ENCODE data around the gene UFC1. TPM values are rescaled to one million over a fixed set of nuclear protein-coding genes. Genes with fewer than 3 reads are reported as not detected.

The UFC1 gene
- polyA plus RNA-seq, 5 donors, result 147 to 175 (median 155) TPM

DNA sequence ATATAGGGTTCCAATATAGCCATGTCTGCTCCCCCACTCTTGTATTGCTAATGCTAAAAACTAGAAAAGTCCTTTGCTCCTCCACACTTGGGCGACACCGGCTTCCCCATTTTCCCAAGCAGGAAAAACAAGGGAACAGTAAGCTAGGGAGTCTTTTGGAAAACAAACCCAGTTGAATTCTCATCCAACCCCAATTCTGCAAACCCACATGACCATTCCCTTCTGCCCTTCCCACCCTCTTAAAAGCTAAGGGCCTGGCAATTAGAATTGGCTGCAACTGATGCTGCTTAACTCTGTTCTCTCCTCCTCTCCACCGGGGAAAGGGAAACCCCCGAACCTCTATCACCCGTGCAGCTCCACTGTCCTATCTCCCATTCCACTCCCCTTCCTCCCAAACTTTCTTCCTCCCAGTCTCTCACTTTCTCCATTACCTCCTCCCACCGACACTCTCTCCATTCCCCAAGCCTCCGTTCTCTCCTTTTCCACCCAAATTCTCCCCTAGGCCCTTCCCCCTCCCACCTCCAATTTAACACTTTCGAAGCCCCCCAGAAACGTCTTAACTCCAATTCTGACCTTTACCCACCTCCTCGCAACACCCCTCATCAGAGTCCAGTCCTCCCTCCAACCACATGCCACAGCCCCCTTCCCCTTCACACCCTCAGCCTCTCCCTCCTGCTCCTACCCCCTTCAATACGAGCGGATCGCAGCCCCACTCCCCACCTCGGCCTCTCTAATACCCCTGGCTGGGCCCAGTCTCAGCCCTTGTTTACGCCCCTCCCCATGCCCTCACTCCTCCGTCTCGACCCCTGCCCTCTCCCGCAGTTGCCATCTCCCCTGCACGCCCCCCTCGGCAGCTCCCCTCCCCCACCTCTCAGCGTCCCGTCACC is 22.0 kb upstream of the UFC1 start:
- peak in 1 of 2 donors; percentile 36 for DNase-seq

DNA sequence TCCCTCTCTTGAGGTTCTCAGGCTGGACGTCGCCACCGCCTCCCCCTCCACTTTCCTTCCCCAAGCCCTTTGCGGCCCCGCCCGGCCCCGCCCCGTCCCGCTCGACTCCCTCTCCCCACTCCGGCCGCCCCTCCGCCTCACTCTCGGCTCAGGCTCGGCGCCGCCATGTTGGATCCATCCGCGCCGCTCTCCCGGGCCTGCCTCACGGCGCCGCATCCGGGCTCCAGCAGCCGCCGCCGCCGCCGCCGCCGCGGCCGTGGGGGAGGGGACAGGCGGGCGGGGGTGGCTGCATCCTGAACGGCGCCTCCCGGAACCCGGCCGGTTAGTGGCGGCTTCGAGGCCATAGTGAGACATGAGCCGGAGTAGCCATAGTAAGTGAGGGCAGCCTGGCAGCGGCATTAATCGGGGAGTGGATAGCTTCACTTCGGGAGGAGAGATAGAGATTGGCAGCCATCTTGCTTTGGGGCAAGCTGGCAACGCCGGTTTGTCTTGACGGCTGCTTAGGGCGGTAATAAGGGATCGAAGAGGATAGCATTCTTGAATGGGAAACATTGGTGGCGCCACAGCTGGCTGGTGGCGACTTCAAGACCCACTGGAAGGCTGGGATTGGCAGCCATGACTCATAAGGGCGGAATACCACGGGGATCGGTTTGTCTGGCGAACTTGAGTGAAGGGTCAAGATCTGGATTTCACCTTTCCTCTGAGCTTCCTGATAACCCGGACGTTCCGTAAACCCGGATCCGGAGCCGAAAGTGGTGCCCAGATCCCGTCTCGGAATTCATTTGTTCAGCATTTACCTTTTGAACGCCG is 21.2 kb upstream of the UFC1 start, which contains the start of gene DEDD:
DEDD (minus strand) TSS at position 258 of the 810 bp plus-strand sequence. CDS start 8,205 bp downstream, outside the sequence.
- DNase-seq, result peak; percentile 91 to 95

DNA sequence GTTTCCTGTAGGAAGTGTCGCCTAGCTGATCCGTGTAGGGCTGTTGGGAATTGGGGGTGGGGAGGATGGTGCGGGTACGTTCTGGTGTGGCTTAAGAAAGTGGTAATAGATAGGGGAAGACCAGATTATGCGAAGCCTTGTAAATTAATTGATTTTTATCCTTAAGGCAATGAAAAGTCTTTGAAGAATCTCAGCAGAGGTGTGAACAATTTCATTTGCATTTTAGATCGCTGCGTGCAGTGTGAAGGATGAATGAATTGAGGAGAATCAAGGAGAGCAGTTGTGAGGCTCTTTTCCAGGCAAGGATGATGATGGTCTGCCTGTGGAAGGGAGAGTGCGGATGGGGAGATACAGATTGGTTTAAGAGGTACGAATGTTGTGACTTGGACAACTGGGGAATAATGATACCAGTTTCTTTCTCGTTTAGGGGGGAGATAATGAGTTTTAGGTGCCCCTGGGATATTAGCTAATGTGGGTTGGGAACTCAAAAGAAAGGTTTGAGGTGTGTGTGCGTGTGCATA is 20.5 kb upstream of the UFC1 start:
- no peak for DNase-seq

DNA sequence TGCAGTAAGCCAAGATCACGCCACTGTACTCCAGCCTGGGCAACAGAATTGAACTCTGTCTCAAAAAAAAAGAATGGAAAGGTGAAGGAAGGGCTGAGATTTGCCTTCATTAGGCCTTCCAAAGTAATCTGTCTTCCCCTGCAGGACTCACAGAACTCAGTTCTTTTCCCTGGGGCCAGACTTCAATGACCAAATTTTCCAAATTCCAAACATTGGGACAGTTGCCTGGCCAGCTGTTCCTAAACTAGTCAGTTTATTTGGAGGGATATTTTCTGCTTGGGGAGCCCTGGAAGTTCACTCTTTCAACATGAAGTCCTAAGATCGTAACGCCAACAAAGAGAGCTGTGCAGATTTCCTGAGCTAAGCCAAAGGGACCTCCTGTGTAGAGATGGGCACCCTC is 15.9 kb upstream of the UFC1 start:
- no peak for DNase-seq

- DNase-seq, result no peak
Observed at GRCh38 chr1:161138431-161138830, 15.3 kb upstream of the UFC1 start.

GRCh38 chr1:161139766-161140165 is 14.0 kb upstream of the UFC1 start:
- peak in 1 of 2 donors; percentile 36 for DNase-seq

- DNase-seq, result no peak
Observed at GRCh38 chr1:161140755-161141400, 12.9 kb upstream of the UFC1 start.

DNA sequence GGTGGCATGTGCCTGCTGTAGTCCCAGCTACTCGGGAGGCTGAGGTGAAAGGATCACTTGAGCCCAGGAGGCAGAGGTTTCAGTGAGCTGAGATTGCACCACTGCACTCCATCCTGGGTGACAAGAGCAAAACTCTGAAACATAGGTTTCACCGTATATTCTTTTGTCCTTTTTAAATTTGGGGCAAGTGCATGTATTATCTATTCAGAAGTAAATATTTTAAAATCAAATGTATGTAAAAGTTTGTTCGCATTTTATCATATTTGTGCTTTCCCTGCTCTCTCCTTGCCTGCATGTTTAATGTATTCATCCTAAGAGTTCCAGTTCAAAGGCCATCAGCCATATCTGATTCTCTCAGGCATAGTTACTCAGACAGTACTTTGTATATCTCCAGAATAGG is 7.9 kb upstream of the UFC1 start:
- no peak for DNase-seq

- no peak for DNase-seq
Observed at GRCh38 chr1:161153176-161153575, 602 bp upstream of the UFC1 start.

GRCh38 chr1:161157867-161158266 is 4.1 kb downstream of the UFC1 start:
- DNase-seq, result no peak

- DNase-seq, result no peak
Observed at GRCh38 chr1:161158316-161159010, 4.7 kb downstream of the UFC1 start.

GRCh38 chr1:161159087-161159912 is 5.5 kb downstream of the UFC1 start, which contains the start of gene USP21:
TSS of gene USP21 (plus strand) at chr1:161159500. CDS start at chr1:161160641, 1,141 bp downstream.
- peak; percentile 90 to 92 for DNase-seq

- no peak for DNase-seq
Observed at GRCh38 chr1:161159913-161160243, 6.1 kb downstream of the UFC1 start.

- DNase-seq, result no peak
Observed at GRCh38 chr1:161160671-161161145, 6.9 kb downstream of the UFC1 start.

DNA sequence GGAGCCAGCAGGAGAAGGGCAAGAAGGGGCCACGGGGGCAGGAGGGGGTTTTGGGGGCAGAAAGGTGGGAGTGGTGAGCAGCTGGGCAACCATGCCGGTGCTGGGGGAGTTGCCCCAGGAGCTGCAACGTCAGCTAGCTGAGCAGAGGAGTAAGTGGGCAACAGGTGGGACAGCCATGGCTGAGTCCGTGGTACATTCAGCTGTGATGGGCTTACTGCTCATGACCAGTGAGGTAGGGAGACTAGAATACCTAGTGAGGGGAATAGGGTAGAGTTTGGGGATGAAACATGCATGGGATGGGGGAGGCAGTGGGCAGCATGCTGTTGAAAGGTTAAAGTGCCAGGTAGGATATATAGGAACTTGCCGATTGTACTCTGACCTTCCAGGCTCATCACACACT is 7.9 kb downstream of the UFC1 start:
- no peak for DNase-seq

- no peak for DNase-seq
Observed at GRCh38 chr1:161162052-161162451, 8.3 kb downstream of the UFC1 start.

GRCh38 chr1:161162806-161163205 is 9.0 kb downstream of the UFC1 start:
- DNase-seq, result no peak

- no peak for DNase-seq
Observed at GRCh38 chr1:161163793-161164192, 10.0 kb downstream of the UFC1 start.

GRCh38 chr1:161164901-161165610 is 11.3 kb downstream of the UFC1 start:
- DNase-seq, result no peak

All from right lung (tissue), 5 donors.